GM12878 (cell line): ENCODE data around the gene CMAS. TPM values are rescaled to one million over a fixed set of nuclear protein-coding genes. Genes with fewer than 3 reads are reported as not detected.

Experiments used
- ATAC-seq: fragments of 200-7000 bp; cut with Tn5 transposase; 3 replicates; pipeline ENCODE4 v1.9.1; 2020; ENCODE audit warnings: mild to moderate bottlenecking, moderate library complexity
- BruUV-seq: library from RNA; stranded (reverse); fragments of 400-500 nt; replicated peaks from 2 replicates; lab custom pipeline; 2021; lab: Mats Ljungman, UMichigan
- CTCF ChIA-PET: fragments of 300-600 bp; sonication (Branson Sonifier 250); formaldehyde crosslinking; extraction: SDS; loops from one replicate; lab custom pipeline; 2021; ENCODE audit warnings: inconsistent platforms; lab: Yijun Ruan, JAX
- POLR2A ChIA-PET: fragments of 350-600 bp; formaldehyde crosslinking; extraction: SDS; loops from one replicate; lab custom pipeline; 2021; ENCODE audit warnings: inconsistent platforms; lab: Charles Lee
- RAD21 ChIA-PET: fragments of 300-600 bp; sonication (Branson Sonifier 250); formaldehyde crosslinking; loops from one replicate; lab custom pipeline; 2023; ENCODE audit warnings: antibody characterized with exemption; ENCODE audit not compliant: unreplicated experiment; lab: Charles Lee
- SMC1A ChIA-PET: fragments of 300-600 bp; sonication (Branson Sonifier 250); formaldehyde crosslinking; loops from one replicate; lab custom pipeline; 2023; ENCODE audit not compliant: unreplicated experiment, uncharacterized antibody; lab: Charles Lee
- DNase-seq: peaks from one replicate; pipeline ENCODE4 v3.0.0-alpha.2; 2011; ENCODE audit warnings: low read depth, low spot score
- FAIRE-seq: peaks from 3 replicates; lab custom pipeline; 2011; peaks lifted over from hg19 to GRCh38; lab: Jason Lieb, UNC
- H2AFZ ChIP-seq: 2 replicates; pipeline ENCODE4 v1.6.0; 2011; ENCODE audit warnings: low read depth, low read length, control low read depth; ENCODE audit not compliant: control insufficient read depth
- H3K27ac ChIP-seq: 2 replicates; pipeline ENCODE4 v1.5.1; 2011; ENCODE audit warnings: control low read depth; ENCODE audit not compliant: control insufficient read depth, insufficient read depth
- H3K27me3 ChIP-seq, 2 experiments: replicated peaks in 1 of 2; 2 replicates each; pipeline versions ENCODE4 v1.6.0 to v1.6.1; 2011; ENCODE audit warnings: low read length in 1 of 2; ENCODE audit not compliant: control insufficient read depth in 2 of 2, insufficient read depth in 2 of 2
- H3K36me3 ChIP-seq, 2 experiments: 2 replicates each; pipeline ENCODE4 v1.5.1; 2011; ENCODE audit warnings: low read length in 1 of 2; ENCODE audit not compliant: control insufficient read depth in 2 of 2, insufficient read depth in 2 of 2
- H3K4me1 ChIP-seq: 2 replicates; pipeline ENCODE4 v1.6.1; 2011; ENCODE audit warnings: mild to moderate bottlenecking, low read length, moderate library complexity, mixed read lengths; ENCODE audit not compliant: control insufficient read depth, insufficient read depth
- H3K4me2 ChIP-seq: 2 replicates; pipeline ENCODE4 v1.6.0; 2011; ENCODE audit warnings: control low read depth; ENCODE audit not compliant: control insufficient read depth, insufficient read depth
- H3K4me3 ChIP-seq: fragments of 200-600 bp; sonication (generic); 2 replicates; pipeline ENCODE4 v1.5.1; 2016
- H3K79me2 ChIP-seq: 2 replicates; pipeline ENCODE4 v1.6.0; 2011; ENCODE audit warnings: low read length; ENCODE audit not compliant: control insufficient read depth, insufficient read depth
- H3K9ac ChIP-seq: 2 replicates; pipeline ENCODE4 v1.8.0; 2011; ENCODE audit warnings: low read length, control low read depth, mixed read lengths; ENCODE audit not compliant: control insufficient read depth, insufficient read depth
- H3K9me3 ChIP-seq: replicated peaks from 3 replicates; pipeline ENCODE4 v1.5.1; 2011; ENCODE audit warnings: mild to moderate bottlenecking, low read length; ENCODE audit not compliant: control insufficient read depth, insufficient read depth
- H4K20me1 ChIP-seq: 2 replicates; pipeline ENCODE4 v1.6.0; 2011; ENCODE audit not compliant: control insufficient read depth, insufficient read depth
- BCL11A ChIP-seq: IDR thresholded peaks from 2 replicates; pipeline ENCODE4 v1.6.1; 2011; ENCODE audit warnings: low read depth, low read length
- BHLHE40 ChIP-seq, 2 experiments: fragments of 450-650 bp in 1 of 2; IDR thresholded peaks; 2 replicates each; pipeline ENCODE4 v1.6.1; 2011 to 2017; ENCODE audit warnings: low read depth in 2 of 2, borderline replicate concordance in 1 of 2, improper control_type of control experiment in 1 of 2, low read length in 1 of 2, mild to moderate bottlenecking in 1 of 2
- BMI1 ChIP-seq: fragments of 450-650 bp; IDR thresholded peaks from 2 replicates; pipeline ENCODE4 v1.6.1; 2016; ENCODE audit warnings: mild to moderate bottlenecking, moderate library complexity, borderline replicate concordance
- CBFB ChIP-seq: IDR thresholded peaks from 2 replicates; pipeline ENCODE4 v1.6.1; 2016; ENCODE audit warnings: antibody characterized with exemption, low read depth
- EGR1 ChIP-seq, 2 experiments: IDR thresholded peaks; 1 replicate in 1 of 2; 2 replicates in 1 of 2; pipeline ENCODE4 v1.6.1; 2011 to 2012; ENCODE audit warnings: low read depth in 2 of 2, low read length in 2 of 2, borderline replicate concordance in 1 of 2, mild to moderate bottlenecking in 1 of 2, moderate library complexity in 1 of 2
- NRF1 ChIP-seq: conservative IDR thresholded peaks from 2 replicates; pipeline ENCODE4 v1.6.1; 2011; ENCODE audit warnings: mild to moderate bottlenecking, low read depth, low read length, improper control_type of control experiment
- POLR2A ChIP-seq: IDR thresholded peaks from 2 replicates; pipeline ENCODE4 v1.6.1; 2011; ENCODE audit warnings: low read depth, mild to moderate bottlenecking, low read length
- RBBP5 ChIP-seq: fragments of 200-600 bp; sonication (generic); conservative IDR thresholded peaks from 2 replicates; pipeline ENCODE4 v1.6.1; 2016
- RCOR1 ChIP-seq: conservative IDR thresholded peaks from 2 replicates; pipeline ENCODE4 v1.6.1; 2012; ENCODE audit warnings: low read depth, low read length, improper control_type of control experiment
- SP1 ChIP-seq: IDR thresholded peaks from one replicate; pipeline ENCODE4 v1.6.1; 2011; ENCODE audit warnings: low read depth, low read length
- TCF3 ChIP-seq: IDR thresholded peaks from 2 replicates; pipeline ENCODE4 v1.6.1; 2012; ENCODE audit warnings: low read depth, mild to moderate bottlenecking, low read length, borderline replicate concordance; ENCODE audit not compliant: insufficient read depth
- ZNF217 ChIP-seq: fragments of 450-650 bp; IDR thresholded peaks from 2 replicates; pipeline ENCODE4 v1.6.1; 2017; ENCODE audit warnings: antibody characterized with exemption, mild to moderate bottlenecking
- WGBS: methylation state at CpG from one replicate; pipeline ENCODE4 v1.1.6; 2016; ENCODE audit warnings: low lambda C conversion rate; ENCODE audit not compliant: insufficient replicate concordance, insufficient coverage; ENCODE audit errors: missing lambda C conversion rate; 5-methylcytosine and 5-hydroxymethylcytosine counted together
- in situ Hi-C: fragments of 300-500 bp; cut with MboI; formaldehyde crosslinking; loops from 9 replicates; pipeline ENCODE4 v1.14.3; 2018; ENCODE audit warnings: mixed read lengths
- intact Hi-C: fragments of 100-400 bp; cut with micrococcal nuclease; formaldehyde crosslinking; loops from one replicate; pipeline ENCODE4 v1.14.2; 2022; ENCODE audit not compliant: unreplicated experiment
- polyA plus RNA-seq, 11 experiments: library from polyadenylated mRNA; depleted of rRNA in 4 of 11; unstranded in 6 of 11; stranded (reverse) in 5 of 11; fragments of >200 nt; fragmentation: Nextera tagmentation in 4 of 11; fragmentation: Illumina TruSeq in 1 of 11; extraction: Ambion mirVana in 4 of 11; extraction: Trizol in 1 of 11; gene quantifications; 1 replicate in 1 of 11; 2 replicates in 10 of 11; pipeline versions ENCODE4 v1.2.1 to v1.2.3, GENCODE V29; 2011 to 2016; ENCODE audit warnings: inconsistent platforms in 2 of 11, missing spikeins in 2 of 11, low read depth in 1 of 11
- total RNA-seq, 4 experiments: library from RNA; depleted of rRNA in 3 of 4; stranded (reverse); fragments of >200 nt in 3 of 4; fragmentation: Illumina TruSeq in 1 of 4; extraction: Trizol in 1 of 4; gene quantifications; 2 replicates each; pipeline versions ENCODE4 v1.2.1 to v1.2.3, GENCODE V29; 2013 to 2021
- TF ChIP-seq, protein P1 (sequence below): fragments of 150-350 bp; IDR thresholded peaks from 2 replicates; pipeline ENCODE4 v1.6.1; 2014; ENCODE audit warnings: mild to moderate bottlenecking, low read depth, low read length
- TF ChIP-seq, protein P2 (sequence below): fragments of 450-650 bp; IDR thresholded peaks from 2 replicates; pipeline ENCODE4 v1.6.1; 2017; ENCODE audit warnings: mild to moderate bottlenecking
- TF ChIP-seq, protein P3 (sequence below): IDR thresholded peaks from 2 replicates; pipeline ENCODE4 v1.6.1; 2012; ENCODE audit warnings: low read depth, low read length, improper control_type of control experiment
- TF ChIP-seq, protein P4 (sequence below): fragments of 450-650 bp; formaldehyde crosslinking; IDR thresholded peaks from 2 replicates; pipeline ENCODE4 v1.4.0; 2022; ENCODE audit warnings: mild to moderate bottlenecking, moderate library complexity

The CMAS gene
- total and polyA plus RNA-seq, 10 of the 15 experiments (the other 5 are each of a cell fraction or from before 2014, with no cell fraction given) = 12.9 to 73.2 (median 30.8) TPM

DNA sequence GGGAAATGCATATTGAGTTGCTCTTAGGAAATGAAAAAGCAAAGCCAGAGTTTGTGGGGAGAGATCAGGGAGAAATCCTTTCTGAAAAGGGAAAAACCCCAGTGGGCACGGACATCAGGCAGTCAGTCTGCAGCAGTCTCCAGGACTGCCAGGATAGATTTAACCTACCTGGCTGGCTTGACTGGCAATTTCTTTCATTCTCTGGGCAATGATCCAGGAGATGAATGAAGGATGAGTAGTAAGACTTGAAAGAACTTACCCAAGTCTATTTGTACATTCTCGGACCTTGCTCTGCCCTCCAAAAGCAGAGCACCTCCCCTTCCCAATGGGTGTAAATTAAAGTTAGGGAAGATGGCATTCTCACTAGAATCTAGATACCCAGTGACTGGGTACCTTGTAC lies 42.9 kb downstream of the CMAS start:
- RAD21 ChIA-PET = no interaction called here
- H3K27ac ChIP-seq = no peak overlapping the region
- DNase-seq (no peak), ATAC-seq (no peak), FAIRE-seq (no peak)
- H2AFZ ChIP-seq = no peak overlapping the region
- intact Hi-C loops = no loop called here
- no peak overlapping the region for H3K9ac ChIP-seq
- H4K20me1 ChIP-seq = no peaks in the 10 kb centered on the region
- H3K4me1 ChIP-seq = no peaks in the 10 kb centered on the region
- no TSS peak for BruUV-seq
- H3K27me3 ChIP-seq = no peaks in the 10 kb centered on the region
- in situ Hi-C loops = no loop called here
- no peaks in the 10 kb centered on the region for H3K36me3 ChIP-seq
- POLR2A ChIA-PET = no interaction called here
- H3K4me2 ChIP-seq = no peak overlapping the region
- H3K79me2 ChIP-seq = no peaks in the 10 kb centered on the region
- H3K4me3 ChIP-seq = no peak overlapping the region
- H3K9me3 ChIP-seq = no peaks in the 10 kb centered on the region
- 47% methylated on average over 2 of the region's 2 CpGs for WGBS
- CTCF ChIA-PET = interaction anchor here (1.4 to 1.6 kb wide), 2 partner anchors 12 to 371 kb away, joined by 3 to 6 read pairs; no protein-coding TSS in a partner anchor
- SMC1A ChIA-PET = interaction anchor here (0.6 to 2.1 kb wide), 2 partner anchors 371 to 688 kb away, joined by 4 to 6 read pairs; no protein-coding TSS in a partner anchor
- TF ChIP-seq EGR1 (IDR thresholded peaks at IDR 0.05; ENCODE audit: borderline replicate concordance in 1 of 2, low read depth in 2 of 2, low read length in 2 of 2) (no peak), BCL11A (no peak), TCF3 (no peak), RCOR1 (no peak), RBBP5 (no peak), SP1 (no peak), BMI1 (no peak), CBFB (no peak), POLR2A (no peak), ZNF217 (no peak), BHLHE40 (IDR thresholded peaks at IDR 0.05; ENCODE audit: borderline replicate concordance in 1 of 2, low read depth in 2 of 2, low read length in 1 of 2) (no peak), NRF1 (no peak)
- TF ChIP-seq, protein P1, sequence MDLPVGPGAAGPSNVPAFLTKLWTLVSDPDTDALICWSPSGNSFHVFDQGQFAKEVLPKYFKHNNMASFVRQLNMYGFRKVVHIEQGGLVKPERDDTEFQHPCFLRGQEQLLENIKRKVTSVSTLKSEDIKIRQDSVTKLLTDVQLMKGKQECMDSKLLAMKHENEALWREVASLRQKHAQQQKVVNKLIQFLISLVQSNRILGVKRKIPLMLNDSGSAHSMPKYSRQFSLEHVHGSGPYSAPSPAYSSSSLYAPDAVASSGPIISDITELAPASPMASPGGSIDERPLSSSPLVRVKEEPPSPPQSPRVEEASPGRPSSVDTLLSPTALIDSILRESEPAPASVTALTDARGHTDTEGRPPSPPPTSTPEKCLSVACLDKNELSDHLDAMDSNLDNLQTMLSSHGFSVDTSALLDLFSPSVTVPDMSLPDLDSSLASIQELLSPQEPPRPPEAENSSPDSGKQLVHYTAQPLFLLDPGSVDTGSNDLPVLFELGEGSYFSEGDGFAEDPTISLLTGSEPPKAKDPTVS = no peak
- TF ChIP-seq, protein P2, sequence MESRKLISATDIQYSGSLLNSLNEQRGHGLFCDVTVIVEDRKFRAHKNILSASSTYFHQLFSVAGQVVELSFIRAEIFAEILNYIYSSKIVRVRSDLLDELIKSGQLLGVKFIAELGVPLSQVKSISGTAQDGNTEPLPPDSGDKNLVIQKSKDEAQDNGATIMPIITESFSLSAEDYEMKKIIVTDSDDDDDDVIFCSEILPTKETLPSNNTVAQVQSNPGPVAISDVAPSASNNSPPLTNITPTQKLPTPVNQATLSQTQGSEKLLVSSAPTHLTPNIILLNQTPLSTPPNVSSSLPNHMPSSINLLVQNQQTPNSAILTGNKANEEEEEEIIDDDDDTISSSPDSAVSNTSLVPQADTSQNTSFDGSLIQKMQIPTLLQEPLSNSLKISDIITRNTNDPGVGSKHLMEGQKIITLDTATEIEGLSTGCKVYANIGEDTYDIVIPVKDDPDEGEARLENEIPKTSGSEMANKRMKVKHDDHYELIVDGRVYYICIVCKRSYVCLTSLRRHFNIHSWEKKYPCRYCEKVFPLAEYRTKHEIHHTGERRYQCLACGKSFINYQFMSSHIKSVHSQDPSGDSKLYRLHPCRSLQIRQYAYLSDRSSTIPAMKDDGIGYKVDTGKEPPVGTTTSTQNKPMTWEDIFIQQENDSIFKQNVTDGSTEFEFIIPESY = no peak
- TF ChIP-seq, protein P3, sequence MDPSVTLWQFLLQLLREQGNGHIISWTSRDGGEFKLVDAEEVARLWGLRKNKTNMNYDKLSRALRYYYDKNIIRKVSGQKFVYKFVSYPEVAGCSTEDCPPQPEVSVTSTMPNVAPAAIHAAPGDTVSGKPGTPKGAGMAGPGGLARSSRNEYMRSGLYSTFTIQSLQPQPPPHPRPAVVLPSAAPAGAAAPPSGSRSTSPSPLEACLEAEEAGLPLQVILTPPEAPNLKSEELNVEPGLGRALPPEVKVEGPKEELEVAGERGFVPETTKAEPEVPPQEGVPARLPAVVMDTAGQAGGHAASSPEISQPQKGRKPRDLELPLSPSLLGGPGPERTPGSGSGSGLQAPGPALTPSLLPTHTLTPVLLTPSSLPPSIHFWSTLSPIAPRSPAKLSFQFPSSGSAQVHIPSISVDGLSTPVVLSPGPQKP = no peak
- TF ChIP-seq, protein P4, sequence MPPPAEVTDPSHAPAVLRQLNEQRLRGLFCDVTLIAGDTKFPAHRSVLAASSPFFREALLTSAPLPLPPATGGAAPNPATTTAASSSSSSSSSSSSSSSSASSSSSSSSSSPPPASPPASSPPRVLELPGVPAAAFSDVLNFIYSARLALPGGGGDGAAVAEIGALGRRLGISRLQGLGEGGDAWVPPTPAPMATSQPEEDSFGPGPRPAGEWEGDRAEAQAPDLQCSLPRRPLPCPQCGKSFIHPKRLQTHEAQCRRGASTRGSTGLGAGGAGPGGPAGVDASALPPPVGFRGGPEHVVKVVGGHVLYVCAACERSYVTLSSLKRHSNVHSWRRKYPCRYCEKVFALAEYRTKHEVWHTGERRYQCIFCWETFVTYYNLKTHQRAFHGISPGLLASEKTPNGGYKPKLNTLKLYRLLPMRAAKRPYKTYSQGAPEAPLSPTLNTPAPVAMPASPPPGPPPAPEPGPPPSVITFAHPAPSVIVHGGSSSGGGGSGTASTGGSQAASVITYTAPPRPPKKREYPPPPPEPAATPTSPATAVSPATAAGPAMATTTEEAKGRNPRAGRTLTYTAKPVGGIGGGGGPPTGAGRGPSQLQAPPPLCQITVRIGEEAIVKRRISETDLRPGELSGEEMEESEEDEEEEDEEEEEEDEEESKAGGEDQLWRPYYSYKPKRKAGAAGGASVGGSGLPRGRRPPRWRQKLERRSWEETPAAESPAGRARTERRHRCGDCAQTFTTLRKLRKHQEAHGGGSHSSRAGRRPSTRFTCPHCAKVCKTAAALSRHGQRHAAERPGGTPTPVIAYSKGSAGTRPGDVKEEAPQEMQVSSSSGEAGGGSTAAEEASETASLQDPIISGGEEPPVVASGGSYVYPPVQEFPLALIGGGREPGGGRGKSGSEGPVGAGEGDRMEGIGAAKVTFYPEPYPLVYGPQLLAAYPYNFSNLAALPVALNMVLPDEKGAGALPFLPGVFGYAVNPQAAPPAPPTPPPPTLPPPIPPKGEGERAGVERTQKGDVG (CRISPR knock-in tag) = no peak
